ENCODE data around the gene DRAP1.
"Not testable (repeated sequence)": the region's sequence is repeated elsewhere in the genome, so short reads cannot be mapped to it uniquely, and the experiment has no call there.

The DRAP1 gene

GRCh38 chr11:65886826-65887722 is 32.2 kb upstream of the DRAP1 start:
- no peak for DNase-seq

- no peak for DNase-seq
Observed at GRCh38 chr11:65887723-65888162, 31.5 kb upstream of the DRAP1 start.

DNA sequence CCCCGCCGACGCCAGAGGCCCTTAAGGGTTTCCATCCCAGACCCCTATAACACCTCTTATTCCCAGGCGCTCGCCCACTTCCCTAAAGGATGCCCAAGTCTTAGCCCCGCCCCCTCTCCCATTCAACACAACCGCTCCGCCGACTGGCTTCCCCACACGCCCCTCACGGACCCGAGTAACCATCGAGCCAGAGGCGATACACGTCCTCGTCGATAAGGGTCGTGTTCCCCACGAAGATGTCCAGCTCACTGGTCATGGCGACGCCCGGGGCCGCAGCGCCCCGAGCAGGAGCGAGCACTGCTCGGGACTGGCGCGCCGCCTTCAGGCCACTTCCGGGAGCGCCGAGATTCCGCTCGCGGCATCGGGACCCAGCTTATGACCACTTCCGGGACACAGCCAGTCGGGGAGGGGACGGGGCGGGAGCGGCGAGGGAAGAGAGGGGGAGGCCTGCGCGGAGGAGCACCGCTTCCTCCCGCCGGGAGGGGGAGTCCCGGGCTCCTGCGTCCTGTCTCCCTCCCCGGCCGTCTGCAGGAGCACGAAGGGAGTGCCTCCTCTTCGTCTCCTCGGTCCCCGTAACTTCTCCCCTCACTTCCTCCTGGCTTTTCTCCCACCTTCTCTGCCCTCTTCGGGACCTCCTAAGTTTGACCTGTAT is 30.9 kb upstream of the DRAP1 start, which contains the start of gene FIBP:
TSS of gene FIBP (minus strand) at position 309 of the 652 bp plus-strand sequence. CDS start at position 256, 53 bp downstream.
- DNase-seq: peak; percentile 93

- DNase-seq: peak; percentile 94
Observed at GRCh38 chr11:65890324-65891218, 28.7 kb upstream of the DRAP1 start, which contains the start of gene CCDC85B. CCDC85B (plus strand) TSS chr11:65890673; CDS start chr11:65890784, 111 bp downstream.

DNA sequence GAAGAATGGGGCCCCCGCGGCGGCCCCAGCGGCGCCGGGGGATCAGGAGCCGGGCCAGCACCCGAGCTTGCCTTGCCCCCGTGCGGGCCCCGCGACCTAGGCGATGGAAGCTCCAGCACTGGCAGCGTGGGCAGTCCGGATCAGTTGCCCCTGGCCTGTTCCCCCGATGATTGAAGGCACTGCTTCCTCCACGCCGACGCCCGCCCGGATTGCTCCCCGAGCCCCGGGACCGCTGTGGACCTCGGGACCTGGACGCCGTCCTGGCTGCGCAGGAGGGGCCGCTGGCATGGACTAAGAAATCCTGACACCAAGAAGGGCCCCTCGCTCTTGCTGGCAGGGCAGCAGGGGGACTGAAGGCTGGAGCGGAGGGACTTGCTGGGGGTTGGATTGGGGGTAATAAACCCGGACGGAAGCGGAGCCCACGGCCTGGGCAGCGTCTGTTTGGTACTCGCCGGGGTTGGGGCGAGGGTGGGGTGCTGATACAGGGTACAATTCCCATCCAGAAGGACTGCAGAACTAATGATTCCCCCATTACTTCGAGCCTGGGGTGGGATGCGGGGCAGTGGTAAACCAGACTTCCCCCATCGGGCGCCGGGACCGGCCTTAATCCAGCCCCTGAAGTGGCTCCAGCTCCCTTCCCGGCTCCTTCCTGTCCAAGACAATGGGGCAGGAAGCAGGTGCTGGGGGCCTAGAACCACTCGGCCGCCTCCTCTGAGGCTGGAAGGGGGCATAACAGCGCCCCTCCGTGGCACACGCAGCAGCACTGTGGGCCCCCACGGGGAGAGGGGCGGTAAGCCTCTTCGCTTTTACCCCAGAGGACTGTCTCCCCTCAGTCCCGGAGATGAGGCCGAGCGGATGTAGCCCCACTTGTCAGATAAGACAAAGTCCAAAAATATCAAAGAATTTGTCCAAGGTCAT is 27.7 kb upstream of the DRAP1 start:
- no peak for DNase-seq

DNA sequence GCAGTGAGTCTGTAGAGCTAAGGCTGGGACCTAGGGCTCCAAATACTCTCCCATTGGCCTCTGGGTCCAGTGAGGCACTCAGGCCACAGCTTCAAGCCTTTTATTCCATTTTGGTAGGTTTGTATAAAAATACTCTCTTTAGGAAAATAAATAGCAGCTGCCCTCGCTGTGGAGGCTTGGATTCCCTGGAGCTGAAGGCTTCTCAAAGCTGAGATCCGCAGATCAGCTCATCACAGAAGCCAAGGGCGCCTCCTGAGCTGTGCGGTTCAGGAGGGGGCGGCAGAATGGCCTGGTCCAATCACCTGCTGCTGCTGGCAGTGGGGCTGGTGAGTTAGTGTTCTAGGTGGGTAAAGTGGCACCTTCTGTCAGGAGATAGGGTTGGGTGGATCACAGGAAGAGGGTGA is 27.1 kb upstream of the DRAP1 start:
- DNase-seq: not testable (repeated sequence)

DNA sequence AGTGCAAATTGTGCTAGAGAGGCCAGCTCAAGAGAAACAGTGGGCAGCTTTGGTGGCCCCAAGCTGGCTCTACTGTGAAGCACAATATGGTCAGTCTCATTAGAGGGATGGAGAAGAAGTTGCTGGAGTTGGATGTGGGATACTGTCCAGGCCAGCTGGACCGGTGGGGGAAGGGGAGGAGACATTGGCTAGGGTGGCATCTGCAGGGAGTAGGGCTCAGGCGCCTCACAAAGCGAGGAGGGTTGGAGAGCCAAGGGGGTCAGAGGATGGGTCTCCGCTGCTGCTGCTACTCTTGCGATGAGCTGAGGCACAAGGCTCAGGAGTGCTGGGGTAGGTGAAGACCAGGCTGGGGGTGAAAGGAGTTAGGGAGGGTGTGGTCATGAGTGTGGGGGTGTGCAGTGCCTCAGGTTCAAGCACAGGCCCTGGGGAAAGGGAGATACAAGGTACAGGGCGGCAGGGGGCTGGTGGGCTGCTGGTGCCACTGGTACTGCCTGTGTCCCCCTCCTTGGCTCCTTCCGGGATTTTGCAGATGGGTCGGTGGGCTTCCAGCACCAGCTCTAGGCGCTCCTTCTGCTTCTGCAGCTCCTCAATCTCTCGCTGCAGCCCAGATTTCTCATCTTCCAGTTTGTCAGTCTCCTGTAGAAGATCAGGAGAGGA is 26.4 kb upstream of the DRAP1 start:
- DNase-seq: no peak

GRCh38 chr11:65894034-65894591 is 25.1 kb upstream of the DRAP1 start:
- no peak for DNase-seq

DNA sequence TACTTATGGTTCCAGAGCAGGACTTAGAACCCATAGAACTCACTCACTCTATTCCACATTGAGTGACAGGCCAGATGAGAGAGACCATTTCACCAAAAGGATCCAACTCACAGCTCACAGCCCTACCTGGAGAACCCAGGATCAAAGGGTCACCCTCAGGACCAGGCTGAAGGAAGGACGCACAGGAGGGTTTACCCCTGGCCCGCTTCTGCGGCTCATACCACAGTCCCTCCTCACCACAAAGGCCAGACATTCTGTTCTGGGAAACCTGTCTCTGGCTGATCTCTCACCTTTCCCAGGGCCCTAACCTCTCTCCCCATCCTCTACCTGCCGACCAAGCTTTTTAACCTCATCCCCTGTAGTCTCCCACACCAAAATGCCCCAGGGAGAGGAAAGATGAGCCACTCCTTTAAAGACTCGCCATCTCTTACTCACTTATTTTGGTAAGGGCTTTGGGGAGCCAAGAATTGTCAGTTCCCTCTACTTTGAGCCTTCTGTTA is 23.7 kb upstream of the DRAP1 start:
- DNase-seq: no peak

DNA sequence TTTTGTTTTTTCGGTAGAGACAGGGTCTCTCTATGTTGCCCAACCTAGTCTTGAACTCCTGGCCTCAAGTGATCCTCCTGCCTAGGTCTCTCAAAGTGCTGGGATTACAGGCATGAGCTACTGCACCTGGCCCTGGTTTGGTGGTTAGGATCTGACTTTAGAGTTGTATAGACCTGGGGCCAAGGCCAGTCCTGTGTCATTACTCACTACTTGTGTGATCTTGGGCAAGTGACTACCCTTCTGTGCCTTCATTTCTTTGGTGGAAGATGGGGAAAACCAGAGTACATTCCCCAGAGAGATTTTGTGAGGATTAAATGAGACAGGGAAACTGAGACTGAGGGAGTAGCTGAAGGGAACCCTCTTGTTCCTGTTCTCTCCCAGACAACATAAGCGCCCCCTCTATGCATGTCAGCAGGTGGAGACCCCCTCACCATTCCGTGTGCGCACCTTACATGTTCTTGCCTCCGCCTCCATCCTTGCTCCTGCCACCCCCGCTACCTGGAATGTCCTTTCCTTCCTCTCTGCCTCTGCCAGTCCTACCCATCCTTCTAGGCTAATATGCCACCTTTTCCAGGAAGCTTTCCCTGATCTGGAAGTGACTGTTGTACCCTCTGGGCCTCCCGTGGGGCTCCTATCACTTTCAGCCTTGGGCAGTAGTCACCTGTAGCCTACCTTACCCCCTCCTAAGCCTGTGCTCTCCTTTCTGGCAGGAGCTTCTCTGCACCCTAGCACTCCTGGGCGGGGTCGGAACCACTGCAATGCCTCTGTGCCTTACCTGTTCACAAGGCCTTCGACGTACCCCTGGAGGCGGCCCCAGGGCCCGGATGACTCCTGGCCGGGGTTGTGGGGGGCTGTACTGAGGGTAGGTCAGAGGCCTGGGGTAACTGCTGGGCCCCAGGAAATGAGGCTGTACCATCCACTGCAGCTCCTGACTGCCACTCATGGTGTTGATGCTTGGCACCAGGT is 22.9 kb upstream of the DRAP1 start:
- DNase-seq: no peak

- no peak for DNase-seq
Observed at GRCh38 chr11:65897020-65897471, 22.2 kb upstream of the DRAP1 start.

DNA sequence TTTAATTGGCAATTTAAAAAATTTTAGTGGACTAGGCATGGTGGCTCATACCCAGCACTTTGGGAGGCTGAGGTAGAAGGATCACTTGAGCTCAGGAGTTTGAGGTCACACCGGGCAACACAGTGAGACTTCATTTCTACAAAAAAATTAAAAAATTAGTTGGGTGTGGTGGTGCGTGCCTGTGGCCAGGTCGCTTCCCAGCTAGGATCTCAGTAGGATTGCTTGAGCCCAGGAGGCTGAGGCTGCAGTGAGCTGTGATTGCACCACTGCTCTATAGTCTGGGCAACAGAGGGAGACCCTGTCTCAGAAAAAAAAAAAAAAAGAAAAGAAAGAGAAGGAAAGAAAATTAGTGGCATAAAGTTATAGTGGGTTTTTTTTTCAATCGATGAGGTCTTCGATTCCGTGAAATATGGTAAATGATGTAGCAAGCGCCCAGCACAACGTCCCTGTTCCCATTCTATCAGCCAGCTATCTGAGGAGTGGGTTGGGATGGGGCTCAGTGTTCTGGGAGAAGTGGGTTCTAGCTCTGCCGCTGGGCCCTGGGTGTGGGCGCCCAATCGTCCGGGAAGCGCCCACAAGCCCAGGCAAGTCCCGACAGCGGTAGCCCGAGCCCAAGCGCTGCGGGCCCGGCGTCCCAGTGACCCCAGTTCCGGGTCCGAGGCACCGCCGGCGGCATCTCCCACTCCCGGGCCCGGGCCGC is 20.4 kb upstream of the DRAP1 start:
- no peak for DNase-seq

DNA sequence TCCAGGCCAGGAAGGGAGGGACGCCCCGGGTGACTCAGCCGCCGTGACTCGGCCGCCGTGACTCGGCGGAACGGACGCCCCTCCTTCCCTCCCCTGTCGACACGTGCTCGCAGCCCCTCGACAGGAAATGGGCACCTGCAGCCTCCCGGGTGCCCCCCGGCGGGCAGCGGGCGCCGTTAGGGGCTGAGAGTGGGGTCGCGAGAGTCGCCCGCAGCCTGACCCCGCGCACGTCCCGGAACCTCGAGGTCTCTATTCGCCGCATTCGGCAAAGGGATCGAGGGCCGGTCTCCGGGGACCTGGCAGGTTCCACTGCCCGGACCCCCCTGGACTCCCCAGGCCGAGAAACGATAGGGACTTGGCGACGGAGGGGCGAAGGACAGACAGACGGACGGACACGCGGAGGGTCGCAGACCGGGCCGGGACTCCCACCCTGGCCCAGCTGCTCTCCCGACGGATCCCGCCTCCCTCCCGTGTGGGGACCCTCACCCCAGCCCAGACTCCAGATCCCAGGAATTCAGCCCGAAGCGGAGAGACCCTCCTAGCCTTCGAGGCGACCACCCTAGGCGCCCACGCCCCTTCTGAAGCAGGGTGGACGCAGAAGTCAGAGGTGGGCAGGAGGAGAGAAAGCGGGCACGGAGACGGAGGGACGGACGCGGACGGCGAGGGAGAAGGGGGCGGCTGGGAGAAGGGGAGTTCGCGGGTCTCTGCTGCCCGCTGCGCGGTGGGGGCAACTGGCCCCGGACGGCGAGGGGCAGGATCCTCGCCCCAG is 19.7 kb upstream of the DRAP1 start:
- peak; percentile 56 for DNase-seq

- DNase-seq: peak; percentile 95
Observed at GRCh38 chr11:65900125-65900898, 18.9 kb upstream of the DRAP1 start, which contains the start of gene FOSL1. FOSL1 (minus strand) TSS chr11:65900388; CDS start chr11:65900339, 49 bp downstream.

- no peak for DNase-seq
Observed at GRCh38 chr11:65900899-65901180, 18.4 kb upstream of the DRAP1 start.

DNA sequence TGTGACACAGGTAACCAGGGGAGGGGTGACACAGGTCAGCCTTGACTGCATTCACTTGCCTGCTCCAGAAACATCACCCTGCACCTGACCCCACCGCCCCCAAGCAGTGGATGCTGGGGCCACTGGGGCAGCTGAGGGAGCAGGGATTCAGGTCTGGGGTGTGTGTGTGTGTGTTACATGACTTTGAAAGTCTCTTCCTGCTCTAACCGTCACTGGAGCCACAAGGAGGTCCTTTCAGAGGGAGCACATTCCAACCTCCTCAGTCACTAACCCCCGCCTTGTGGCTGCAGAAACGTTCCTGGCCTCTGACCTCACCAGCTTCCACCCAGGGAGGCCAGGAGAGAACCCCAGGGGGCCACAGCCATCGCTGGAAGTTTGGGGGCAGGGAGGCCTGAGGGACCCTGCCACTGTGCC is 16.2 kb upstream of the DRAP1 start:
- no peak for DNase-seq

GRCh38 chr11:65903715-65904114 is 15.5 kb upstream of the DRAP1 start:
- no peak for DNase-seq

All from activated gamma-delta T cell (primary cell).